ENCODE measurements around the gene CSTPP1. TPM values are rescaled to one million over a fixed set of nuclear protein-coding genes. Genes with fewer than 3 reads are reported as not detected.

Gene CSTPP1
- total and polyA plus RNA-seq, 2 of the 4 experiments (the other 2 are of a cell fraction) = 22.0 to 35.7 TPM

- Histone ChIP-seq H2BK15ac (ENCODE audit: low read depth, low read length) (no peak overlapping the region), H3K79me1 (ENCODE audit: low read depth in 1 of 2, low read length in 2 of 2) (peaks cover 0 to 20% of the 10 kb centered on the region in 2 experiments; a peak in 1 of 4 replicates), H4K20me1 (ENCODE audit: insufficient read depth, low read length) (peaks cover 19% of the 10 kb centered on the region), H3K27me3 (ENCODE audit: control insufficient read depth, insufficient read depth, low read length) (no peaks in the 10 kb centered on the region), H3K9me3 (ENCODE audit: control insufficient read depth, insufficient read depth, low read length) (no peaks in the 10 kb centered on the region), H2BK20ac (ENCODE audit: low read depth, low read length) (no peak overlapping the region), H2AK5ac (ENCODE audit: low read depth, low read length) (no peak overlapping the region; the same call in 1 of the 2 replicates), H4K91ac (ENCODE audit: insufficient read depth, low read depth, low read length) (no peak overlapping the region), H3K4me2 (ENCODE audit: low read depth, low read length) (no peak overlapping the region), H3K4me3 (ENCODE audit: insufficient read depth, low read depth, low read length) (no peak overlapping the region), H3K23ac (ENCODE audit: low read depth, low read length) (no peak overlapping the region), H3K36me3 (ENCODE audit: control insufficient read depth, insufficient read depth, low read length) (no peaks in the 10 kb centered on the region), H4K8ac (ENCODE audit: low read depth in 2 of 2, low read length in 2 of 2) (no peak overlapping the region), H2BK120ac (ENCODE audit: low read depth, low read length) (no peak overlapping the region), H3K56ac (ENCODE audit: extremely low read depth, insufficient read depth, low read length) (no peak overlapping the region), H4K5ac (ENCODE audit: low read depth, low read length) (no peak overlapping the region), H3K18ac (ENCODE audit: low read depth, low read length) (no peak overlapping the region), H3K4me1 (ENCODE audit: control insufficient read depth, insufficient read depth, low read length) (peaks cover 10% of the 10 kb centered on the region), H3K9ac (ENCODE audit: low read depth, low read length) (no peak overlapping the region), H3K27ac (ENCODE audit: insufficient read depth, low read length) (no peak overlapping the region), H2AK9ac (replicated peaks; ENCODE audit: low read depth, low read length, poor library complexity) (peak overlapping the region; percentile 45), H2AFZ (replicated peaks; ENCODE audit: low read length, poor library complexity) (no peak overlapping the region), H3K9me1 (ENCODE audit: insufficient read depth, low read length) (peaks cover 12% of the 10 kb centered on the region; the same call in 1 of the 2 replicates), H2BK5ac (ENCODE audit: low read depth, low read length, poor library complexity, severe bottlenecking) (no peak overlapping the region), H3K14ac (replicated peaks; ENCODE audit: low read depth, low read length) (no peak overlapping the region), H3K4ac (ENCODE audit: low read depth, low read length) (no peak overlapping the region)
- TF ChIP-seq RCOR1 (IDR thresholded peaks at IDR 0.05; ENCODE audit: insufficient replicate concordance, low read length) (no peak), RAD21 (IDR thresholded peaks at IDR 0.05; ENCODE audit: low read length) (no peak), CHD1 (IDR thresholded peaks at IDR 0.05; ENCODE audit: low read depth, low read length) (no peak), FOS (IDR thresholded peaks at IDR 0.05; ENCODE audit: low read depth, low read length) (no peak), SMC3 (IDR thresholded peaks at IDR 0.05; ENCODE audit: low read depth, low read length) (no peak), ELK1 (IDR thresholded peaks at IDR 0.05; ENCODE audit: borderline replicate concordance, low read depth, low read length) (no peak), CEBPB (IDR thresholded peaks at IDR 0.05; ENCODE audit: low read depth, low read length) (no peak), RFX5 (IDR thresholded peaks at IDR 0.05; ENCODE audit: low read depth, low read length) (no peak), CTCF (conservative IDR thresholded peaks at IDR 0.05; ENCODE audit: low read depth, low read length) (no peak), USF2 (IDR thresholded peaks at IDR 0.05; ENCODE audit: low read depth, low read length) (no peak), NFE2L2 (IDR thresholded peaks at IDR 0.05; ENCODE audit: low read depth, low read length) (no peak), POLR2A (IDR thresholded peaks at IDR 0.05; ENCODE audit: low read depth, low read length) (no peak), MAZ (IDR thresholded peaks at IDR 0.05; ENCODE audit: borderline replicate concordance, low read depth, low read length) (no peak), BHLHE40 (IDR thresholded peaks at IDR 0.05; ENCODE audit: low read depth, low read length) (no peak), MAFK (IDR thresholded peaks at IDR 0.05; ENCODE audit: low read depth, low read length) (no peak), MXI1 (IDR thresholded peaks at IDR 0.05; ENCODE audit: borderline replicate concordance, low read depth, low read length) (no peak)
- no peak for DNase-seq
- dilution Hi-C loops (cut with HindIII; ENCODE audit: low sequenced_read_pairs, unreplicated experiment) = no loop called here
- no TSS peak for BruUV-seq (replicated peaks)
- CTCF ChIA-PET = no interaction called here
- POLR2A ChIA-PET (ENCODE audit: unreplicated experiment) = no interaction called here
- in situ Hi-C loops (cut with MboI; ENCODE audit: low sequenced_read_pairs) = loop anchor here (10.0 kb wide), 1 partner anchor 242 kb away; the partner anchor contains the start of gene LRP4
- intact Hi-C loops (cut with micrococcal nuclease) = no loop called here
- ATAC-seq (ENCODE audit: low read depth) = no peak
- 92% methylated on average over 13 of the region's 20 CpGs; no CpG with 5 or more reads in 1 of the 2 experiments for WGBS, 2 experiments (ENCODE audit: extremely low coverage in 2 of 2, insufficient read length in 1 of 2)
Measured at GRCh38 chr11:47156951-47157350, 220.4 kb downstream of the CSTPP1 start.
